ENCODE measurements around the gene MMP17. TPM values are rescaled to one million over a fixed set of nuclear protein-coding genes. Genes with fewer than 3 reads are reported as not detected.

The MMP17 gene
- total and polyA plus RNA-seq, 8 donors, result 0.58 to 21.5 (median 2.5) TPM

- Histone ChIP-seq H3K36me3 (no peaks in the 10 kb centered on the region), H3K4me3 (peak overlapping the region in 2 of 4 donors; percentile 32 to 47), H3K27me3 (peaks cover 0 to 4% (median 0%) of the 10 kb centered on the region in 4 donors), H3K4me1 (peaks cover 0 to 23% (median 0%) of the 10 kb centered on the region in 3 donors), H3K9me3 (no peaks in the 10 kb centered on the region), H3K27ac (no peak overlapping the region)
- TF ChIP-seq CTCF (IDR thresholded peaks at IDR 0.05), result no peak
- DNase-seq (peak in 2 of 6 donors; percentile 59 to 84), ATAC-seq (peak in 3 of 4 donors; percentile 2 to 7 (median 6)), FAIRE-seq (no peak)
- 8 to 9% methylated on average over 27 of the region's 27 CpGs for WGBS, 2 donors
- intact Hi-C loops (cut with DNase I), result no loop called here
Measured at GRCh38 chr12:131829356-131829747, 1.2 kb downstream of the MMP17 start.

- Histone ChIP-seq H3K27ac (no peak overlapping the region), H3K36me3 (no peaks in the 10 kb centered on the region), H3K4me1 (peaks cover 0 to 23% (median 0%) of the 10 kb centered on the region in 3 donors), H3K27me3 (peaks cover 0 to 4% (median 0%) of the 10 kb centered on the region in 4 donors), H3K9me3 (no peaks in the 10 kb centered on the region), H3K4me3 (peak overlapping the region in 3 of 4 donors; percentile 0 to 47 (median 26))
- peak; percentile 3 to 9 (median 6) for ATAC-seq
- intact Hi-C loops (cut with DNase I), result no loop called here
- TF ChIP-seq CTCF (IDR thresholded peaks at IDR 0.05), result no peak
- DNase-seq, result peak in 1 of 6 donors; percentile 87
- 12 to 13% methylated on average over 27 to 28 of the region's 28 CpGs for WGBS, 2 donors
- FAIRE-seq, result no peak
Measured at GRCh38 chr12:131829791-131830334, 1.7 kb downstream of the MMP17 start.

- Histone ChIP-seq H3K27me3 (peaks cover 0 to 4% (median 0%) of the 10 kb centered on the region in 4 donors), H3K4me3 (peak overlapping the region in 3 of 4 donors; percentile 0 to 47 (median 26)), H3K27ac (no peak overlapping the region), H3K36me3 (no peaks in the 10 kb centered on the region), H3K4me1 (peaks cover 0 to 23% (median 0%) of the 10 kb centered on the region in 3 donors), H3K9me3 (no peaks in the 10 kb centered on the region)
- WGBS, 2 donors, result 0 to 1% methylated on average over 34 to 50 of the region's 50 CpGs
- ATAC-seq (peak; percentile 80 to 89 (median 84)), FAIRE-seq (no peak), DNase-seq (peak; percentile 53 to 82 (median 66))
- peak in 2 of 4 donors; percentile 16 to 24 for TF ChIP-seq CTCF (IDR thresholded peaks at IDR 0.05)
- intact Hi-C loops (cut with DNase I), result no loop called here
Measured at GRCh38 chr12:131830335-131830913, 2.2 kb downstream of the MMP17 start.

- ATAC-seq, result peak in 3 of 4 donors; percentile 9 to 17 (median 11)
- H3K9me3 ChIP-seq, result no peaks in the 10 kb centered on the region
- H3K36me3 ChIP-seq, result no peaks in the 10 kb centered on the region
- FAIRE-seq, result no peak
- WGBS, 2 donors, result 7 to 11% methylated on average over 33 of the region's 33 CpGs
- H3K4me3 ChIP-seq, result peak overlapping the region in 3 of 4 donors; percentile 0 to 47 (median 26)
- peaks cover 0 to 4% (median 0%) of the 10 kb centered on the region in 4 donors for H3K27me3 ChIP-seq
- no peak for TF ChIP-seq CTCF (IDR thresholded peaks at IDR 0.05)
- intact Hi-C loops (cut with DNase I), result no loop called here
- H3K4me1 ChIP-seq, result peaks cover 0 to 23% (median 0%) of the 10 kb centered on the region in 3 donors
- peak in 3 of 6 donors; percentile 28 to 67 (median 62) for DNase-seq
- no peak overlapping the region for H3K27ac ChIP-seq
Measured at GRCh38 chr12:131830914-131831571, 2.9 kb downstream of the MMP17 start.

All from pancreas (tissue), 10 donors.